Activated CD4-positive, CD25-positive, alpha-beta regulatory T cell treated with anti-CD3 and anti-CD28 coated beads, Interleukin-2, amount 50 U/mL, for 24 hours (primary cell): ENCODE results near the gene PLCB2.

ENCODE experiments used
- ATAC-seq, 2 donors: fragments of 150-1000 bp; cut with Tn5 transposase; one replicate each; pipeline ENCODE4 v1.10.0; 2021; ENCODE audit warnings: mild to moderate bottlenecking in 1 of 2, moderate library complexity in 1 of 2

Gene PLCB2, protein sequence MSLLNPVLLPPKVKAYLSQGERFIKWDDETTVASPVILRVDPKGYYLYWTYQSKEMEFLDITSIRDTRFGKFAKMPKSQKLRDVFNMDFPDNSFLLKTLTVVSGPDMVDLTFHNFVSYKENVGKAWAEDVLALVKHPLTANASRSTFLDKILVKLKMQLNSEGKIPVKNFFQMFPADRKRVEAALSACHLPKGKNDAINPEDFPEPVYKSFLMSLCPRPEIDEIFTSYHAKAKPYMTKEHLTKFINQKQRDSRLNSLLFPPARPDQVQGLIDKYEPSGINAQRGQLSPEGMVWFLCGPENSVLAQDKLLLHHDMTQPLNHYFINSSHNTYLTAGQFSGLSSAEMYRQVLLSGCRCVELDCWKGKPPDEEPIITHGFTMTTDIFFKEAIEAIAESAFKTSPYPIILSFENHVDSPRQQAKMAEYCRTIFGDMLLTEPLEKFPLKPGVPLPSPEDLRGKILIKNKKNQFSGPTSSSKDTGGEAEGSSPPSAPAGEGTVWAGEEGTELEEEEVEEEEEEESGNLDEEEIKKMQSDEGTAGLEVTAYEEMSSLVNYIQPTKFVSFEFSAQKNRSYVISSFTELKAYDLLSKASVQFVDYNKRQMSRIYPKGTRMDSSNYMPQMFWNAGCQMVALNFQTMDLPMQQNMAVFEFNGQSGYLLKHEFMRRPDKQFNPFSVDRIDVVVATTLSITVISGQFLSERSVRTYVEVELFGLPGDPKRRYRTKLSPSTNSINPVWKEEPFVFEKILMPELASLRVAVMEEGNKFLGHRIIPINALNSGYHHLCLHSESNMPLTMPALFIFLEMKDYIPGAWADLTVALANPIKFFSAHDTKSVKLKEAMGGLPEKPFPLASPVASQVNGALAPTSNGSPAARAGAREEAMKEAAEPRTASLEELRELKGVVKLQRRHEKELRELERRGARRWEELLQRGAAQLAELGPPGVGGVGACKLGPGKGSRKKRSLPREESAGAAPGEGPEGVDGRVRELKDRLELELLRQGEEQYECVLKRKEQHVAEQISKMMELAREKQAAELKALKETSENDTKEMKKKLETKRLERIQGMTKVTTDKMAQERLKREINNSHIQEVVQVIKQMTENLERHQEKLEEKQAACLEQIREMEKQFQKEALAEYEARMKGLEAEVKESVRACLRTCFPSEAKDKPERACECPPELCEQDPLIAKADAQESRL

DNA sequence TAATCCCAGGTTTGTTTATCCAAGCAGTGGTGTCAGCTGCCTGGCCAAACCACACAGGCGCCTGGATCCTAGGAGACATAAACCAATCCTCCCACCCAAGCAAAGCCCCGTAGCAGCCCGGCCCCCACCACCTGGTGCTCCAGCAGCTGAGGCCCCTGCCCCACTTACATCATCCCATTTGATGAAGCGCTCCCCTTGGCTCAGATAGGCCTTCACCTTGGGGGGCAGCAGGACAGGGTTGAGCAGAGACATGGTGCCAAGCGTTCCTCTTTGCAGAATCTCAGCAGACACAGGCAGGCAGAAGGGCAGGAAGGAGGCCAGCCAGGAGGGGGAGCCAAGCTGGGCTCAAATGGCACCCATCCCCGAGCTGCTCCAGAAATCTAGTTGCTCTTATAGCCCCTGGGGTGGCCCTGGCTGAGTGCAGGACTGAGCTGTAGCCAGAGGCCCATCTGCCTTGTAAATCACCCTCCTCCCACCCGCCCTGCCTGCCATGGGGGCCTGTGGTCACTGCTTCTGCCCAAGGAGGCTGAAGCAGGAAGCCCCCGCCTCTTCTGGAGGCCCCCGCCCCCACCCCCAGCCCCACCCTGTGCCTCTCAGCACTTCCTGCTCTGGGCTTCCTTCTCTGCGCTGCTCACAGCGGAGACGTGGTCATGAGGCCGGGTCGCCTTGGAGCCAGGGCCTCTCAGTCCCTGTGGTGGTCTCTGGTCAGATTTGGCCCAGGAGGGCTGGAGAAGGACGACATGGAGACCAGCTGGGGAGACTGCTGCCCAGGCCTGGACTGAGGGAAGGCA is at the start of gene PLCB2:
TSS of gene PLCB2 (minus strand) at position 515 of the 791 bp plus-strand sequence. CDS start at position 252, 263 bp downstream.
- ATAC-seq, result peak; percentile 77 to 84

DNA sequence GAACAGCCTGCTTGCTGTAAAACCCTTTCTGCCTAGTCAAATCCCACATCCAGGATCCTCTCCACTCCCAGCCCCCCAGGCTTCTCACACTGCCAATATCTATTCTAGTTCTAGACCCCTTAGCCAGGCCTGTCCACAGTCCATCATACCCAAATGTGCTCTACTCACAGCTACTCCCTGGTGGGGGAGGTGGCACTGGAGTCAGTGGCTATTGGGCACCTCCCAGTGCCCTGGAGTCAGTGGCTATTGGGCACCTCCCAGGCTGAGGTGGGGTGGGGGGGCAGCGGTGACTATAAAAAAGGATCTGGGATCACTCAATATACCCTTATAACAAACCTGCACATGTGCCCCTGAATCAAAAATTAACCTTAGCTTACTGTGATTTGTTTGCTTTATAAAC is 49.5 kb upstream of the PLCB2 start:
- no peak for ATAC-seq

DNA sequence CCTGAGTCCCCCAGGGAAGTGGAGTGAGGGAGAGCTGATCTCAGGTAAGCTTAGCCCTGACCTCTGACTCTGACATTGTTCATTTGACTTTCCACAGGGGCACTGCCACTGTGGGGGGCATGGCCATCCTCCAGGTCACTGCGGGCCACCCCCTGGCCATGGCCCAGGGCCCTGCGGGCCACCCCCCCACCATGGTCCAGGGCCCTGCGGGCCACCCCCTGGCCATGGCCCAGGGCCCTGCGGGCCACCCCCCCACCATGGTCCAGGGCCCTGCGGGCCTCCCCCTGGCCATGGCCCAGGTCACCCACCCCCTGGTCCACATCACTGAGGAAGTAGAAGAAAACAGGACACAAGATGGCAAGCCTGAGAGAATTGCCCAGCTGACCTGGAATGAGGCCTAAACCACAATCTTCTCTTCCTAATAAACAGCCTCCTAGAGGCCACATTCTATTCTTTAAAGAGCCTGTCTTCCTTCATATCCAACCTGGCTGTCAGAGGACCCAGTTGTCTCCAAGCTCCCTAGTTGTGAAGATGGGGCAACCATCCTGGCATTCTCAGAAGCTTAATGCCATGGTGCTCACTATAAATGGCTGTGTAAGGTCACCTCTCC is 48.3 kb upstream of the PLCB2 start:
- ATAC-seq, result no peak

DNA sequence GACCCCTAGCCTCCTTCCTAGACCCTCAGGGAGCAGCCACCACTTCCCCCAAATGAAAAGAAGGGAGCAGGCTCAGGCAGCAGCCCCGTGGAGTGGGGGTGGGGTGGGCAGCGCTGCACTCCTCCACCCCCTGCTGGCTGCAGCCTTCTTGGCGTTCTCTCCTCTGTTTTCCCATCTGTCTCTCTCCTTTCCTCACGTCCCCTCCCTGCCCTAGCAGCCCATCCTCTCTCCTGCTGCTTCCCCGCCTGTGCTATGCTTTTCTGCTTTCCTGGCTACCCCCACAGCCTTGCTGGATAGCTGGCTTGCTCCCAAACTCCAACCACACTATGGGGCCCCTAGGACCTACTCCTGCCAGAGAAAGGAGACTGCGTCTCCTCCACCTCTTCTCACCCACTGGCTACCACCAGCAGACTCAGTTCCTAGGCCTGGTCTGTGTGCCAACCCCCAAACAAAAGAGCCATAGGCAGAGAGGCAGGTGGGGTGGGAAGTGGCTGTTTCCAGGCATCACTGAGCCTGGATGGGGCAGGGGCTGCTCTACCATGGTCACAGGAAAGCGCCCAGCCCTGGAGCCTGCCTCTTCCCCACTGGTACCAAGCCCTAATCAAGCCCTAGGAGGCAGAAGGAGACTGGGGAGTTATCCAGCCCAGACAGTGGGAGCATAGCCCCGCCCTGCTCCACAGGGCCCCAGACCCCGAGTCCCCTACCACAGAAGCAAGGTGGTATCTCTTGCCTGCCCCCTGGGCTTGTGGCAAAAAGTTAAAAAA is 46.9 kb upstream of the PLCB2 start:
- no peak for ATAC-seq

DNA sequence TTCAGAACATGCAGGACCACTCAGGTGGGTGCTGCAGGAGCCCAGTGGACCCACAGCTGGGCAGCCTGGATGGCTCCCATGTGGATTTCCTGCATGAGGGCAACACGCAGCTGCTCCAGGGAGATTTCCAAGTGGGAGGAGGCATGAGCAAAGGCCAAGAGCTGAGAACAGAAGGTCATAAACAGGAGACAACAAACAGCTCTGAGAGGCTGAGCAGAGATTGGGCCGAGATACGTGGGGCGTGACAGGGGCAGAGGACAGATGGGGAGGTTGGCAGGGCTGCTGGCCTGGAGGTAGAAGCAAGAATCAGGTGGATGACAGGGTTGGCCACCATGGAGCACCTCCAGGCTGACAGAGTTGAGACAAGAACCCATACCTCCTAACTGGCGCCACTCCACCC is 46.0 kb upstream of the PLCB2 start:
- ATAC-seq, result no peak

DNA sequence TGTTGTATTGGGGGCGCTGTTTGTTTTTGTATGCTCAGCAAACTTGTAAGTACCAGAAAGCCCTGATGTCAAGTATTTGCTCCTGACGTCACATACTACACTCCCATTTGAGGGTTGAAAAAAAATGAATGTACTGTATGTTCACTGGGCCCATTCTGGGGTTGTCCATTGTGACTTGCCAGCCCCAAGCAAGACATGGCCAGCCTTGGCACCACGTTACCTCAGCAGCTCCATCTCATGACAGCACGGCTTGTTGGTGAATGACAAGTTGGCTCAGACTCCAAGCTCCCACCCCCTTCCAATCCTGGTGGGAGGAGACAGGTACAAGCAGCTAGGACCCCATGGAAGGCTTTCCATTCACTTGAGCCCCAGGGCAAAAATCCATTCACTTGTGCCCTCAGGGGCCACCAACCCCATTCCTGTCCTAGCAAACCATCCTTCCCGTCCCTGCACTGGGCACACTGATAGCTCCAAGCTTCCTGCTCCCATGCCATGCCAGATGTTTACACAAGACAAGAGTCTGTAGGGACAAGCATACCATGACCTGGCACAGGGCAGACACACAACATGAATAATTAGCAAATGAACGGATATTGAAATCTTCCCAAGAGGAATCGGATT is 44.7 kb upstream of the PLCB2 start:
- no peak for ATAC-seq

DNA sequence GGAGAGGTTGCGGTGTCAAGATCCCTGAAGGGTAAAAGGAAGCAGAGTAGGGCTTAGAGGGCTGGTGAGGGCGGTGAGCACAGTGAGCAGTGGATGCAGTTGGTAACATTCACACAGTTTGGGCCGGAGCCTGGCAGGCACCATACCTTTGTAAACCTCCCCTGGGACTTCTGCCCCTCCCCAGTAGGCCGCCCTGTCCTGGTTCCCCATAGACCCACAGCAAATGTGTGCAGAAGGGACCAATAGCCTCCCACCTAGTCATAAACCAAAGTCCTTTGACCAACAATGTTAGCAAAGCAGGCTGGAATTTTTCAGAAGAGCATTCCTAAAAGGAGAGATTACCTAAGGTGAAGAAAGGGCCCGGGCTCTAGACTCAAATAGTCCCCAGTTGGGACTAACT is 41.4 kb upstream of the PLCB2 start:
- no peak for ATAC-seq

DNA sequence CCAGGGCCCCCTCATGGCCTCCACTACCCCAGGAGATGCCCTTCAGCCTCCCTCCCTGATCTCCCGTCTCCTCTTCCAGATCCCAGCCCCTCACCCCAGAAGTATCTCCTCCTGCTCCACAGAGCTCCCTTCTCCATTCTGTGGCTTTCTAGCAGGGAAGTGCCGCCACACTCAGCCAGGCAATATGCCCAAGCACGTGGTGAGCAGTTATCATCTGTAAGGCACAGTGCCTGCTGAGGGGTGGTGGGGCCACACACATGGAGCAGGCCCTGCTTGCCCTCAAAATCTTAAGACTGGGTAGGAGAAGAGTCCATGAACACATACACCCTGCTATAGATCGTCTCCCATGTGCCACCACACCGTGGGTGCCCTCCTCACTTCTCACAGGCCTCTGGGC is 40.7 kb upstream of the PLCB2 start:
- ATAC-seq, result no peak

DNA sequence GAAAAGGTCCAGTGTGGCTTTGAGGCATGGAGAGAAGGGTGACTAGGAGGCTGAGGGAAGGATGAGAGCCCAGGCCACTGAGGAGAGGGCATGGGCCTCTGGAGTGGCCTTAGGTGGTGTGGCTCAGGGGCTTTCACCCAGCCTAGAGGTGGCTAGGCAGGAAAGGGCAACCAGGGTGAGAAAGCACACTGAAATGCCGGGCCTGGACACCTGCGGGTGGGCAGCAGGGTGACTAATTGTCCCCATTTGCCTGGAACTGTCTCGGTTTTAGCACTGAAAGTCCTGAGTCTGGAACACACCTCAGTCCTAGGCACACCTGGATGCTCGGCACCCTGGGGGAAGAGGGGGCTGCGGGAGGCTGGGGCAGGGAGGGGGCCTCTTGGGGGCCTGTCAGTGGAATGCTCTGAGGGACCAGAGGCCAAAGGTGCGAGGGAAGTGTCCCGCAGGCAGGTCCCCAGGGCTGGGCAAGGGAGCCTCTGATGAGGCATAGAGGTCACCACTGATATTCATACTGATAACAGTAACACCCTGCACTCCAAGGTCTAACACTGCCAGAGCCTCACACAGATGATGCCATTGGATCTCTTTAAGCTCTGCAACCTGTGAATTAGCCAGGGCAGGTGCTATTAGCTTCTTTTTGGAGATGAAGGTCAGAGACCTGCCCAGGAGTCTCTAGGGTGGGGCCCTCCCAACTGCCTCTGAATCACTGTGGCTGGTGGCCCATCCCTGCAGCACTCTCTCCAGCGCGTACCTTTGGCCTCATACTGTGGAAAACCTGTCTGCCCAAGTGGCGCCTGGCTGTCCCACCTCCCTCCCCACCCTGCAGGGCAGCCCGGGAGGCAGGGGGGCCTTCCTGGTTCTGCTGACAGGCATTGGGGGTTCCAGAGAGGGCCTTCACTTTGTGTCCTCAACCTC is 40.1 kb upstream of the PLCB2 start:
- no peak for ATAC-seq

DNA sequence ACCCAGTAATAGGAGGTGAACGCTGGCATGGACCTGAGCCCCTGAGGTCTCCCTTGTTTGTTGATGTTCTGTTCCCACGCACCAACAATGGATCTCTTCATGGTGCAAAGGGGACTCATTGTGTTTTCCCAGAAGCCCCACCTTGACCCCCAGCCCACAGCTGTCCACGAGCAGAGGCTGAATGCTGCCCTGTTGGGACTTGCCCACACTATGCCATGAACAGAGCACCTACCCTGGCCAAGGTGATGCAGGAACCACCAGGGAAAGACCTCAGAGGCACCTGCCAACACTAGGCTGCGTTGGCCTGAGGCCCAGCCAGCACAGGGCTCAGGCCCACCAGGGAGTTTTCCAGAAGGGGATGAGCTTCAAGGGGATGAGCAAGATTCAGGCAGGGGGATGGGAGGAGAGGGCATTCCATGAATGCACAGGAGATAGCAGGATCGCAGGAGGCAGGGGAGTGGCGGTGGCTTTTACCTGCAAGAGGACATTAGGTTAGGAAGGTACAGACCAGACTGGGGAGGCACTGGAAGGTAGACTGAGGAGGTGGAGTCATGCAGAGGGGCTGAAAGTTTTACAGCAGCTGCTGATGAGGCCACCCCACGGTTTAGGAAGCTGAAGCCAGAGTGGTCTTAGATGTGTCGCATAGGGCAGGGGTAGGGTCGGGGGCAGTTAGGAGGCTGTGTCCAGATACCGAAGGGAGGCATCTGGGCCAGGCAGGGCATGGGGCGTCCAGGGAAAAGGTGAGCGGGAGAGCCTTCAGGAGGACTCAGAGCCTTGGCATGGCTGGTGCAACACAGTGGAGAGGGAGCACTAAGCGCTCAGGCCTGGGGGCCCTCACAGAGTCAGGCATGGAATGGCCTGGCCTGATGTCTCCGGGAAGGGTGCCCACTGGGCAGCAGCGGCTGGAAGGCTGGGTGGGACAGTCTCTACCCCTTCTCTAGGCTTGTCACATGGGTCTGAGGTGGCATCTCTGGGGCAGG is 39.1 kb upstream of the PLCB2 start:
- ATAC-seq, result no peak

DNA sequence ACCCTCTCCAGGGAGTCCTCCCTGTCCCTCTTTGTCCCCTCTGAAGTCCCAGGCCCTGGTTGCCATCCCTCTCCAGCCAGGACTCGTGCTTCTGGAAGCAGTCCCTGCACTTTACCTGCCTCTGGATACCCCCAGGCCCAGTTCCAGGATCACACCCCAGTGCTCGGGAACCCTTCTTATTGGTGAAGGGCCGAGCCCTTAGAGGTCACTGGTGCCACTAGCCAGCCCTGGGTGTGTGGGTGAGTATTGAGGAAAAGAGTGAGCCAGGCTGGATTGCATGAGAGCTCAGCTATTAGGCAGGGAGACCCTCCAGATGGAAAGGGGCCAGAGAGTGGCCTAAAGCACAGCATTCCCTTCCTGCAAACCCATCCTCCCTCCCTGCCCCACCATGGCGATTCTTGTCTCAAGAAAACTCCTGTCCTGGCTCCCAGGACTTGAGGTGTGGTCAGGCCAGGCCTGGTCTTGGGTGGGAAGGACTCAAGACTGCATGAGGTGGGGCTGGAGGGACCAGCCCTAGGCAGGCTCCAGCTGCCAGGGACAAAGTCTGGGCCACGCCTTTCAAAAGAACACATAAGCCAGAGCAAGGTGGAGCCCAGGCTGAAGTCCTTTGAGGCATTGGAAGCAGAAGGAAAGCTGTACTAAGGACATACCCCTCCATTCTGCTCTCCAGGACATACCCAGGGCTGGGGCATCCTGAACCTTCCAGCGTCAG is 38.3 kb upstream of the PLCB2 start:
- no peak for ATAC-seq

DNA sequence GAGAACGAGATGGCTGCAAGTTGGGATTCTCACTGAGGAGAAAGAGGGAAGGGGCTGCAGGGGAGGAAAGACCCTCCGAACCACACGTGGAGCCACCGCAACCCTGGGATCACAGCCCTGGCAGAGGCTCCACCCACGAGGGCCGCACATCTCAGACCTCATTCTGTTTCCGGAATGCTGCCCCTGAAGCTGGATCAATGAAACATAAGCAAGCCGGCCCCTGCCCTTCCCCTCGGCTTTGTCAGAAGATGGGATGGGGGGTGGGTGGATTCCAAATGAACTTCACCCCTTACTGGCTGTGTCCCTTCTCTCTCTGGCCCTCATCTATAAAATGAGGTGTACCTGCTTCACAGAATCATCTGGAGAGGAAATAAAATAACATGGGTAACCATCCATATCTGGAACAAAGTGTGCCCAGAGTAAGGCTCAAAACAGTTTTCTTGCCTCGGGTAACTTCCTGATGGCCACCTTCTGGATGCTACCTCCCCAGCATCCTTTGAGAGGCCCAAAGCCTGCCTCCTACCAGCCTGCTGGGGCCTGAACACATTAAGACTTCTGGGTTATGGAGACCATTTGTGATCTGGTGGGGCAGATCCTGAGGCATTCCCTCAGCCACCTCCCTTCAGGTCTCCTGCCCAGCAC is 37.6 kb upstream of the PLCB2 start:
- no peak for ATAC-seq

DNA sequence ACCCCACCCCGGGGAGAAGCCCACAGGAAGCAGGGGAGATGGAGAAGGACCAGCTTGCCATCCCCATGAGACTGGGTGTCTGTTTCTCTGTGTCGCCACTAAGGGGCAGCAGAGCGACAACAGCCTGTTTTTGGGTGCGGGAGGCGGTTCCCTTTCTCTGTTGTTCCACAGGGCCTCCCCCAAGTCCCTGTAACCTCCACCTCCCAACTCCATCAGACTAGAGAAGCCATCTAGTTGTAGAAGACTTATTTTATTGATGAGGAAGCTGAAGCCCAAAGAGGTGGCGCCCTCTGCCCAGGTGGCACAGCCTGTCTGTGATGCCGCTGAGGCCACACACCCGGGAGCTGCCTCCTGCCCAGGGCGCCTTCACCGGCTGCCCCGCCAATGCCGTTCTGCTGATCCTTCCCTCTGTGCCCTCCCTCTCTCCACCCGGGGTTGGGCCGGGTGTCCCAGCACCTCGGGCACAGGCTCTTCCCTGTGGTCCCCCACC is 36.9 kb upstream of the PLCB2 start:
- ATAC-seq, result peak; percentile 73 to 81

DNA sequence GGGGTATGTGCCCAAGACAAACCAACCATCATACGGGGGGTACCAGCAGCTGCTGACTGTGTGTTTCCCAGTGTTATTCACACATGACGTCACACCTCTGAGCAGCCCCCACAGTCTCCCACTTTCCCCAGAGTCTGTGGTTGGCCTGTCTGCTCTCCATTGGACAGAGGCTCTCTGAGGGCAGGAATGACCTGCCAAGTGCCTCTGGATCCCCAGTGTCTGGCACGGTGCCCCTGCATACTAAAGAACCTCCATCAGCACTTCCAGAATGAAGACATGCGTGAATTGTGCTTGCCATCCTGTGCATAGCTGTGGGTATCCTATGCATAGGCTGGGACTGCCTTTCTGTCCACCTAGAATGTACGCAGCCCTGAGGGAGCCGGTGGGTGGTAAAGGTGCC is 36.5 kb upstream of the PLCB2 start:
- no peak for ATAC-seq

DNA sequence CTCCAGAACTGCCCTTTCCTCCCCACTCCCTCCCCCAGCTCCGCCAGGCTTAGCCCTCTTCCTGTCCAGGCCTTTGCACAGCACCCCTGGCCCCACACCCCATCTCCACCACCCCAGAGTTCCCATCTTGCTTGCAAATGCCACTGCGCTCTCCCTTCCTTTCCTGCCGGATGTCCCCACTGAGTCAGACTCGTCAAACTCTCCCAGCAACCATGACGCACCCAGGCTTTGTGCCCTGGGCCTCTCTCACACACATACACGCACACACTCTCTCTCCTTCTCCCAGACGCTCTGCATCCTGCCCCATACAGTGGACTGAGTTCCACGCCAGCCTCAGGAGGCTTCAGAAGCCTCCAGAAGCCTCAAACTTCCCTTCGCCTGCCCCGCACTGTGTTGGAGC is 35.8 kb upstream of the PLCB2 start:
- ATAC-seq, result no peak

DNA sequence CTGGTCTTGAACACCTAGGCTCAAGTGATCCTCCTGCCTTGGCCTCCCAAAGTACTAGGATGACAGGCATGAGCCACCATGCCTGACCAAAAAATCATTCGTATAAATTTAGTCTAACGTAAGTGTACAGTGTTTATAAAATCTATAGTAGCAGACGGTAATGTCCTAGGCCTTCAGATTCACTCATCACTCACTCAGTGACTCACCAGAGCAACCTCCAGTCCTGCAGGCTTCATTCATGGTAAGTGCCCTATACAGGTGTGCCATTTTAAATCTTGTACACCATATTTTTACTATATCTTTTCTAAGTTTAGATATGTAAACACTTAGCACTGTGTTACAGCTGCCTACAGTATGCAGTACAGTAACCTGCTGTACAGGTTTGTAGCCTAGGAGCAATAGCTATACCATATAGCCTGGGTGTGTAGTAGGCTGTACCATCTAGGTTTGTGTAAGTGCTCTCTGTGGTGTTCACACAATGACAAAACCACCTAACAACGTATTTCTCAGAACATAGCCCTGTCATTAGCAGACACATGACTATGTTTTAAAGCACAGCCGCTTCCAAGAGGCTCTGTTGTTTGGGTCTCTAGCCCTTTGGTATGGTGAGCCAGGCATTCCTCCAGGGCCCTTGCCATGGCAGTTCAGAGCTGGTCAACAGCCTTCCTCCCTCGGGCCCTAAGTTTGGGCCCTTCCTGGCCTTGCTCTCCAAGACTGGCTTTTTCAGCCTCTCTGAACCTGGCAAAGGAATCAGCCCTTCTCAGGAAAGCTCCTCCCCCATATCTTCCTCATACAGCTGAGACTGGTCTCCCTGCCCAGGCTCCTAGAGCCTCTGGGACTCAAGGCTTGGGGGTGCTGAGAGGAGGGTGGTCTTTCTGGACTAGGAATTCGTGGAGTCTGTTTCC is 34.9 kb upstream of the PLCB2 start:
- ATAC-seq, result no peak
